Cardiac fibroblast (primary cell): ENCODE measurements around the gene PIR.

Experiments
- DNase-seq, 2 donors: peaks; one replicate each; pipeline versions ENCODE4 v3.0.0 to v3.0.0-alpha.2; 2010; ENCODE audit warnings: low read depth in 2 of 2
- H3K4me3 ChIP-seq, 2 donors: replicated peaks in 1 of 2; 1 replicate in 1 of 2; 2 replicates in 1 of 2; pipeline ENCODE4 v1.5.1; 2011; ENCODE audit warnings: low read depth in 2 of 2, low read length in 2 of 2, mild to moderate bottlenecking in 2 of 2, moderate library complexity in 1 of 2
- TF ChIP-seq, protein P1 (sequence below): IDR thresholded peaks from one replicate; pipeline ENCODE4 v1.5.1; 2011; ENCODE audit warnings: low read depth, mild to moderate bottlenecking, low read length, inconsistent platforms

The PIR gene

DNA sequence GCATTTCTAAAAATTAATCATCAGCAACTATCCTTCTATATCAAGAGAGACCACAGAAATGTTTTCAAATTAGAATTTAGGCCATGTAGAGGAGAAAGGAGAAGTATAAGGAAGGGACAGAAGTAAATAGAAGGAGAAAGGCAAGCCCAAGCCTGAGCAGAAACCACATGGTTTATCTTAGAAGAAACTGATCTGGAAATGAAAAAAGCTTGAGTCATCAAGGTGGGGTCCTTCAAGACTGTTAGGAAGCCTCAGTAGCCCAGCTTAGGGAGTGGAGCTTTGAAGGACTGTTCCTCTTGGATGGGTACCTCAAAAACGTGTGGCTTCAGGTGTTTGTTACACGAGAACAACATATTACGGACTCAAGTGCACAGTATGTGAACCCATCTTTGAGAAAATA, 12.0 kb upstream of the PIR start:
- TF ChIP-seq, protein P1, sequence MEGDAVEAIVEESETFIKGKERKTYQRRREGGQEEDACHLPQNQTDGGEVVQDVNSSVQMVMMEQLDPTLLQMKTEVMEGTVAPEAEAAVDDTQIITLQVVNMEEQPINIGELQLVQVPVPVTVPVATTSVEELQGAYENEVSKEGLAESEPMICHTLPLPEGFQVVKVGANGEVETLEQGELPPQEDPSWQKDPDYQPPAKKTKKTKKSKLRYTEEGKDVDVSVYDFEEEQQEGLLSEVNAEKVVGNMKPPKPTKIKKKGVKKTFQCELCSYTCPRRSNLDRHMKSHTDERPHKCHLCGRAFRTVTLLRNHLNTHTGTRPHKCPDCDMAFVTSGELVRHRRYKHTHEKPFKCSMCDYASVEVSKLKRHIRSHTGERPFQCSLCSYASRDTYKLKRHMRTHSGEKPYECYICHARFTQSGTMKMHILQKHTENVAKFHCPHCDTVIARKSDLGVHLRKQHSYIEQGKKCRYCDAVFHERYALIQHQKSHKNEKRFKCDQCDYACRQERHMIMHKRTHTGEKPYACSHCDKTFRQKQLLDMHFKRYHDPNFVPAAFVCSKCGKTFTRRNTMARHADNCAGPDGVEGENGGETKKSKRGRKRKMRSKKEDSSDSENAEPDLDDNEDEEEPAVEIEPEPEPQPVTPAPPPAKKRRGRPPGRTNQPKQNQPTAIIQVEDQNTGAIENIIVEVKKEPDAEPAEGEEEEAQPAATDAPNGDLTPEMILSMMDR = no peak
- no peak overlapping the region for H3K4me3 ChIP-seq
- no peak for DNase-seq

DNA sequence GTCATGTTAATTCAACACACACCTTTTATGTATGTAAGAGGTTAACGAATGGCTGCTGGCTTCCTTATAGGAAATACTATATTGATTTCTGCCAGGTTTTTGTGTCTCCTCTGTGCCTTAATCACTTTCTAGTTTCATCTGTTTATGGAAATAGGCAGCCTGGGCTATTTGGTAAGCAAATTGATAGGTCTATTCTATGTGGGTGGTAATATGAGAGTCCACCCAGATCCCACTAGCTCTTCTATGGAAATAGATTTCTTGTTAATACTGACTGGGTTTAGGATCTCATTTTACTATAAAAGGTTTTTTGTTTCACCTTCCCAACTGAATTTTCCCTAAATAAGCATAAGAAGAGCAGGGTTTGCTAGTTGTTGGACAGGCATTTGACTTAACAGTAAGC, 11.5 kb upstream of the PIR start:
- TF ChIP-seq, protein P1 = no peak
- H3K4me3 ChIP-seq = no peak overlapping the region
- no peak for DNase-seq

DNA sequence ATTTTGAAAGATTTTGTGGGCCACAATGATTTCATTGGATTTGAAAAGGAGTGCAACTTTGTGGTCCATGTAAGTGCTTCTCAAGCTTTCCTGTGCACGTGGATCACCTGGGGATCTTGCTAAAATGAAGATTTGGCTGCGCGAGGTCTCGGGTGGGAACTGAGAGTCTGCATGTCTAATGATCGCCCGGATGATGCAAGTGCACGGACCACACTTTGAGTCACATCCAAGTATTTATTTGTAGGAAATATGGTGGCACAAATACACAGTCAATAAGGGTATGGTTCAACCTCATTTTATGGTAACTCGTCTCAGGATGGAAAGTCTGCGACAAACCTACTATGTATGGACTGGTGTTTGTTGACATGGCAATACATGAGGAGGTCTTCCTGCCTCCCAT, 8.4 kb upstream of the PIR start:
- DNase-seq = no peak
- TF ChIP-seq, protein P1 = no peak
- no peak overlapping the region for H3K4me3 ChIP-seq

DNA sequence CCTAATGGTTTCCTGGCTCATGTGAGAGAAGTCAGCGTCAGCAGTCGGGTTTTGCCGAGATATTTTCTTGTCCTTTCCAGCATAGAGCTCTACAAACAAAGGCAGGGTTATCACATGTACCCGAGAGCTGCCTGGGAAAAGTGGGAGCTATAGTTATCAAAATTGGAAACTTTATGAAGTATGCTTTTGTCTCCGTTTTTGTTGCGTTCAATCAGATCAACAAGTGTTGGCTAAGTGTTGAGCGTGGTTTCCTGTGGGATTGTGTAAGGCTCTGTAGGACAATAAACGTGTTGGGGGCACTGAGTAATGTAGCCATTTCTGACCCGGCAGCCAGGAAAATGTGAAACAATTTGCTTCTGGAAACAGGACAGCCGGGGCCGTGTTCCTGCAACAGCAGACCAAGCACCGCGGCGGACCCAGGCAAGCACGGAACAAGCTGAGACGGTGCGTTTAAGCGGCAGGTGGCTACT, 7.4 kb upstream of the PIR start, which contains the start of gene BMX:
BMX (plus strand) TSS at position 311 of the 470 bp plus-strand sequence. CDS start 7,547 bp downstream, outside the sequence.
- TF ChIP-seq, protein P1 = no peak
- peak; percentile 53 to 83 for DNase-seq
- no peak within 1 kb of the TSS for H3K4me3 ChIP-seq

DNA sequence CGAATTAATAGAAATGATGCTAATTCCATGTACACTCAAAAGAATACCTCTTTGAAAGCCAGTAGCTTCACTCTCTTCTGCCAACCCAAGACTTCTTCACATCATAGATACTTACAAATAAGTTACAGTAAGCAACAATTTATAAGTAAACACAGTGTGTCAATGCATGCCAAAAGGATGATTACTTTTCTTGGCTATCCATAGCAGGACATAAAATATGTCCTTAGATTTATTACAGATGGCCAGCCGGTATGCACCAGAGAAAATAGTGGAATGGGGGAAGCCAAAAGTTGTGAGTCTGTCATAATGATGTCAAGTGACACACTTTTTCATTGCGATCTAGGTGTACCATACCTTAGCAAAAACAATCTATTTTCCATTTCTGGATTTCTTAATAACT, 6.8 kb upstream of the PIR start:
- TF ChIP-seq, protein P1 = no peak
- DNase-seq = no peak
- H3K4me3 ChIP-seq = no peak overlapping the region

DNA sequence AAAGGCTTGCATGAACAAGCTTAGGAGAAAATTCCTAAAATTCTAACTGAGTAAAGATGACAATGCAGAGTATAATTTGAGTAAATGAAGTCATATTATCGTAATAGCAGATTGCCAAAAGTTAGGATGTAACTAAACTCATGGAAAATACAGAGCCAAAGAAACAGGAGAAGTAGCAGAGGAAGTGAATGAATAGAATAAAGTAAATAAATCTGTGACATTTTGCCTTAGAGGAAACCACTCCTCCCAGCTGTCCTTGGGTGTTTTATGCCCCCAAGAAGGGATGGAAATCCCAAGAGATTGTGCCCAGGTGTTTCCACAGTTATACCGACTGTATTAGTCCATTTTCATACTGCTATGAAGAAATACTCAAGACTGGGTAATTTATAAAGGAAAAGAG, 5.6 kb upstream of the PIR start:
- TF ChIP-seq, protein P1 = no peak
- no peak overlapping the region for H3K4me3 ChIP-seq
- no peak for DNase-seq

DNA sequence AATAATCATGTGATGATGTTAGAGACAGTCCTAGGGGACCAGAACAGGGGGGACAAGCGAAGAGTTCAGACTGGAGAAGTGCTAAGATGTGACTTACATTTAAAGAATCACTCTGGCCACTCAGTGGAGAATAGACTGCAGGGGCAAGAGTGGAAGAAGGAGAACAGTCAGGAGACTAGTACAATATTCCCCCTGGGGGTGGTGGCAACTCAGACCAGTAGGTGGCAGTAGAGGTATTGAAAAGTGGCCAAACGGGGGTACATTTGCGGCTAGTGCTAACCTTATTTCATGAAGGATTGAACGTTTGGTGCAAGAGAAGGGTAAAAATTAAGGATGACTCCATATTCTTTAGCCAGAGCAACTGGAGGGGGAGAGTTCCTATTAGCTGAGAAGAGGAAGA, 4.7 kb upstream of the PIR start:
- TF ChIP-seq, protein P1 = peak; percentile 55
- peak; percentile 51 to 73 for DNase-seq
- no peak overlapping the region for H3K4me3 ChIP-seq
